LHCN-M2 (cell line): ENCODE data around the gene PRAMEF25. TPM values are rescaled to one million over a fixed set of nuclear protein-coding genes. Genes with fewer than 3 reads are reported as not detected.
"Not testable (repeated sequence)": the region's sequence is repeated elsewhere in the genome, so short reads cannot be mapped to it uniquely, and the experiment has no call there.

Experiments
- DNase-seq: peaks from one replicate; pipeline ENCODE4 v3.0.0-alpha.2; 2012; ENCODE audit warnings: low read depth
- polyA plus RNA-seq: library from polyadenylated mRNA; unstranded; fragments of >200 nt; gene quantifications from one replicate; pipeline ENCODE4 v1.2.1, GENCODE V29; 2012; ENCODE audit warnings: missing spikeins
- total RNA-seq: library from RNA; depleted of rRNA; stranded (reverse); fragments of >200 nt; gene quantifications from 2 replicates; pipeline ENCODE4 v1.2.3, GENCODE V29; 2014; rRNA removed

The PRAMEF25 gene
- not detected in 2 replicates for total RNA-seq
- polyA plus RNA-seq, result not detected

GRCh38 chr1:13070474-13070873 is at the start of gene PRAMEF25:
TSS of gene PRAMEF25 (plus strand) at chr1:13070774. CDS start at chr1:13073694, 2,920 bp downstream.
- not testable (repeated sequence) for DNase-seq

- DNase-seq, result not testable (repeated sequence)
These were observed 14.1 kb upstream of the PRAMEF25 start, which contains the start of gene PRAMEF27 for GRCh38 chr1:13056475-13056874. TSS of gene PRAMEF27 (minus strand) at chr1:13056575. CDS start at chr1:13053659, 2,916 bp downstream.

- DNase-seq, result not testable (repeated sequence)
These were observed 46.2 kb downstream of the PRAMEF25 start, which contains the start of gene HNRNPCL2 for GRCh38 chr1:13116754-13117153. TSS of gene HNRNPCL2 (minus strand) at chr1:13116854. CDS start at chr1:13116400, 454 bp downstream.

Other genes starting within 250 kb of the PRAMEF25 start
- not detected in 2 replicates for gene PRAMEF11, start 239.4 kb upstream of the PRAMEF25 start, total RNA-seq
- not detected in 2 replicates for gene HNRNPCL1, start 222.1 kb upstream of the PRAMEF25 start, total RNA-seq
- not detected in 2 replicates for gene PRAMEF2, start 213.7 kb upstream of the PRAMEF25 start, total RNA-seq
- not detected in 2 replicates for gene PRAMEF4, start 184.6 kb upstream of the PRAMEF25 start, total RNA-seq
- not detected in 2 replicates for gene PRAMEF10, start 172.5 kb upstream of the PRAMEF25 start, total RNA-seq
- gene PRAMEF7, start 154.2 kb upstream of the PRAMEF25 start, total RNA-seq, result not detected in 2 replicates
- gene PRAMEF6, start 123.2 kb upstream of the PRAMEF25 start, total RNA-seq, result not detected in 2 replicates
- gene PRAMEF27, start 14.2 kb upstream of the PRAMEF25 start, total RNA-seq, result not detected in 2 replicates
- gene HNRNPCL3, start 10.0 kb upstream of the PRAMEF25 start, total RNA-seq, result not detected in 2 replicates
- gene HNRNPCL2, start 46.1 kb downstream of the PRAMEF25 start, total RNA-seq, result not detected in 2 replicates
- gene PRAMEF26, start 85.2 kb downstream of the PRAMEF25 start, total RNA-seq, result not detected in 2 replicates
- gene HNRNPCL4, start 94.9 kb downstream of the PRAMEF25 start, total RNA-seq, result not detected in 2 replicates
- not detected in 2 replicates for gene PRAMEF9, start 101.1 kb downstream of the PRAMEF25 start, total RNA-seq
- gene PRAMEF13, start 130.6 kb downstream of the PRAMEF25 start, total RNA-seq, result not detected in 2 replicates
- not detected in 2 replicates for gene PRAMEF18, start 155.4 kb downstream of the PRAMEF25 start, total RNA-seq
- gene PRAMEF5, start 183.4 kb downstream of the PRAMEF25 start, total RNA-seq, result not detected in 2 replicates
- gene PRAMEF8, start 214.4 kb downstream of the PRAMEF25 start, total RNA-seq, result not detected in 2 replicates
- gene PRAMEF33, start 232.8 kb downstream of the PRAMEF25 start, total RNA-seq, result not detected in 2 replicates
- not detected in 2 replicates for gene PRAMEF15, start 244.8 kb downstream of the PRAMEF25 start, total RNA-seq